IMR-90 (cell line): ENCODE results near the gene ZGRF1. TPM values are rescaled to one million over a fixed set of nuclear protein-coding genes. Genes with fewer than 3 reads are reported as not detected.

ENCODE experiments used
- ATAC-seq: fragments of 200-7000 bp; cut with Tn5 transposase; 2 replicates; pipeline ENCODE4 v1.9.1; 2020; ENCODE audit warnings: low read depth, mild to moderate bottlenecking, moderate library complexity
- BruUV-seq: library from RNA; stranded (reverse); fragments of 400-500 nt; replicated peaks from 2 replicates; lab custom pipeline; 2021; lab: Mats Ljungman, UMichigan
- CTCF ChIA-PET: fragments of 300-600 bp; formaldehyde crosslinking; extraction: SDS; loops from one replicate; lab custom pipeline; 2021; ENCODE audit warnings: antibody characterized with exemption; lab: Yijun Ruan, JAX
- POLR2A ChIA-PET: fragments of 300-600 bp; sonication (Branson Sonifier 250); formaldehyde crosslinking; loops from one replicate; lab custom pipeline; 2022; ENCODE audit warnings: antibody characterized with exemption; ENCODE audit not compliant: unreplicated experiment; lab: Charles Lee
- DNase-seq: peaks from one replicate; pipeline ENCODE4 v3.0.0; 2013
- H2AFZ ChIP-seq: replicated peaks from 2 replicates; pipeline ENCODE3; 2013; ENCODE audit warnings: low read length, mild to moderate bottlenecking; ENCODE audit not compliant: poor library complexity
- H2AK5ac ChIP-seq: 2 replicates; pipeline ENCODE4 v1.6.1; 2013; ENCODE audit warnings: low read depth, low read length, inconsistent platforms
- H2AK9ac ChIP-seq: replicated peaks from 2 replicates; pipeline ENCODE3; 2013; ENCODE audit warnings: mild to moderate bottlenecking, low read depth, low read length, moderate library complexity; ENCODE audit not compliant: poor library complexity
- H2BK120ac ChIP-seq: 2 replicates; pipeline ENCODE4 v1.6.1; 2013; ENCODE audit warnings: low read depth, low read length, inconsistent platforms
- H2BK15ac ChIP-seq: 3 replicates; pipeline ENCODE4 v1.6.1; 2013; ENCODE audit warnings: low read depth, low read length, inconsistent platforms
- H2BK20ac ChIP-seq: 2 replicates; pipeline ENCODE4 v1.6.1; 2013; ENCODE audit warnings: low read depth, mild to moderate bottlenecking, inconsistent platforms, low read length, moderate library complexity
- H2BK5ac ChIP-seq: 2 replicates; pipeline ENCODE4 v1.6.1; 2013; ENCODE audit warnings: mild to moderate bottlenecking, low read depth, low read length, inconsistent platforms; ENCODE audit not compliant: poor library complexity, severe bottlenecking
- H3K14ac ChIP-seq: replicated peaks from 2 replicates; pipeline ENCODE4 v1.6.1; 2013; ENCODE audit warnings: low read depth, low read length, inconsistent platforms
- H3K18ac ChIP-seq: 2 replicates; pipeline ENCODE4 v1.6.1; 2013; ENCODE audit warnings: low read depth, low read length, control low read depth
- H3K23ac ChIP-seq: 2 replicates; pipeline ENCODE4 v1.6.1; 2013; ENCODE audit warnings: low read depth, low read length, inconsistent platforms
- H3K27ac ChIP-seq: 2 replicates; pipeline ENCODE4 v1.5.1; 2013; ENCODE audit warnings: mild to moderate bottlenecking, control low read depth, low read length; ENCODE audit not compliant: insufficient read depth
- H3K27me3 ChIP-seq: 2 replicates; pipeline ENCODE4 v1.6.1; 2013; ENCODE audit warnings: low read length; ENCODE audit not compliant: control insufficient read depth, insufficient read depth
- H3K36me3 ChIP-seq: 2 replicates; pipeline ENCODE4 v1.6.1; 2013; ENCODE audit warnings: low read length, mixed read lengths; ENCODE audit not compliant: control insufficient read depth, insufficient read depth
- H3K4ac ChIP-seq: 2 replicates; pipeline ENCODE4 v1.6.1; 2013; ENCODE audit warnings: low read depth, low read length, inconsistent platforms
- H3K4me1 ChIP-seq: 2 replicates; pipeline ENCODE4 v1.6.1; 2013; ENCODE audit warnings: low read length, mixed read lengths; ENCODE audit not compliant: control insufficient read depth, insufficient read depth
- H3K4me2 ChIP-seq: 2 replicates; pipeline ENCODE4 v1.6.1; 2013; ENCODE audit warnings: low read depth, mild to moderate bottlenecking, control low read depth, low read length, moderate library complexity
- H3K4me3 ChIP-seq: 2 replicates; pipeline ENCODE4 v1.5.1; 2013; ENCODE audit warnings: low read depth, mild to moderate bottlenecking, control low read depth, low read length, moderate library complexity; ENCODE audit not compliant: insufficient read depth
- H3K56ac ChIP-seq: 2 replicates; pipeline ENCODE4 v1.6.1; 2013; ENCODE audit warnings: low read length, inconsistent platforms; ENCODE audit not compliant: insufficient read depth; ENCODE audit errors: extremely low read depth
- H3K79me1 ChIP-seq, 2 experiments: 2 replicates each; pipeline ENCODE4 v1.6.1; 2013; ENCODE audit warnings: low read length in 2 of 2, inconsistent platforms in 1 of 2, low read depth in 1 of 2
- H3K9ac ChIP-seq: 2 replicates; pipeline ENCODE4 v1.6.1; 2013; ENCODE audit warnings: low read depth, low read length, control low read depth
- H3K9me1 ChIP-seq: 2 replicates; pipeline ENCODE4 v1.6.1; 2013; ENCODE audit warnings: low read length, inconsistent platforms; ENCODE audit not compliant: insufficient read depth
- H3K9me3 ChIP-seq: 2 replicates; pipeline ENCODE4 v1.6.1; 2013; ENCODE audit warnings: low read length; ENCODE audit not compliant: control insufficient read depth, insufficient read depth
- H4K20me1 ChIP-seq: 2 replicates; pipeline ENCODE4 v1.6.1; 2013; ENCODE audit warnings: low read length, inconsistent platforms; ENCODE audit not compliant: insufficient read depth
- H4K5ac ChIP-seq: 2 replicates; pipeline ENCODE4 v1.6.1; 2013; ENCODE audit warnings: mild to moderate bottlenecking, low read depth, low read length, control low read depth
- H4K8ac ChIP-seq, 2 experiments: 2 replicates each; pipeline ENCODE4 v1.6.1; 2013; ENCODE audit warnings: low read depth in 2 of 2, low read length in 2 of 2, control low read depth in 1 of 2, inconsistent platforms in 1 of 2
- H4K91ac ChIP-seq: 2 replicates; pipeline ENCODE4 v1.6.1; 2013; ENCODE audit warnings: low read depth, low read length, inconsistent platforms; ENCODE audit not compliant: insufficient read depth
- BHLHE40 ChIP-seq: fragments of 150-350 bp; IDR thresholded peaks from 2 replicates; pipeline ENCODE4 v1.6.1; 2016; ENCODE audit warnings: mild to moderate bottlenecking, low read depth, low read length
- CEBPB ChIP-seq: IDR thresholded peaks from 2 replicates; pipeline ENCODE4 v1.6.1; 2012; ENCODE audit warnings: low read depth, low read length, improper control_type of control experiment
- CHD1 ChIP-seq: IDR thresholded peaks from 2 replicates; pipeline ENCODE4 v1.6.1; 2012; ENCODE audit warnings: low read depth, low read length, improper control_type of control experiment
- CTCF ChIP-seq: conservative IDR thresholded peaks from 2 replicates; pipeline ENCODE4 v1.5.1; 2012; ENCODE audit warnings: mild to moderate bottlenecking, low read depth, low read length, improper control_type of control experiment
- ELK1 ChIP-seq: fragments of 150-350 bp; IDR thresholded peaks from 2 replicates; pipeline ENCODE4 v1.6.1; 2016; ENCODE audit warnings: low read depth, mild to moderate bottlenecking, low read length, moderate library complexity, borderline replicate concordance
- FOS ChIP-seq: fragments of 150-350 bp; IDR thresholded peaks from 2 replicates; pipeline ENCODE4 v1.6.1; 2016; ENCODE audit warnings: low read depth, low read length
- MAFK ChIP-seq: IDR thresholded peaks from 2 replicates; pipeline ENCODE4 v1.6.1; 2012; ENCODE audit warnings: low read depth, low read length, improper control_type of control experiment
- MXI1 ChIP-seq: IDR thresholded peaks from 2 replicates; pipeline ENCODE4 v1.6.1; 2012; ENCODE audit warnings: low read depth, mild to moderate bottlenecking, low read length, moderate library complexity, borderline replicate concordance
- NFE2L2 ChIP-seq: fragments of 150-350 bp; IDR thresholded peaks from 2 replicates; pipeline ENCODE4 v1.6.1; 2016; ENCODE audit warnings: low read depth, mild to moderate bottlenecking, low read length
- POLR2A ChIP-seq: IDR thresholded peaks from 2 replicates; pipeline ENCODE4 v1.6.1; 2012; ENCODE audit warnings: mild to moderate bottlenecking, low read depth, low read length
- RAD21 ChIP-seq: IDR thresholded peaks from 2 replicates; pipeline ENCODE4 v1.6.1; 2012; ENCODE audit warnings: low read length, improper control_type of control experiment
- RCOR1 ChIP-seq: IDR thresholded peaks from 2 replicates; pipeline ENCODE4 v1.6.1; 2012; ENCODE audit warnings: mild to moderate bottlenecking, low read length, improper control_type of control experiment; ENCODE audit not compliant: insufficient replicate concordance
- RFX5 ChIP-seq: IDR thresholded peaks from 2 replicates; pipeline ENCODE4 v1.8.0; 2012; ENCODE audit warnings: low read depth, mild to moderate bottlenecking, low read length, moderate library complexity
- SMC3 ChIP-seq: fragments of 150-350 bp; IDR thresholded peaks from 2 replicates; pipeline ENCODE4 v1.6.1; 2016; ENCODE audit warnings: low read depth, mild to moderate bottlenecking, antibody characterized with exemption, low read length, moderate library complexity
- USF2 ChIP-seq: fragments of 150-350 bp; IDR thresholded peaks from 2 replicates; pipeline ENCODE4 v1.6.1; 2017; ENCODE audit warnings: mild to moderate bottlenecking, antibody characterized with exemption, low read length, low read depth
- WGBS, 2 experiments: methylation state at CpG; one replicate each; pipeline versions ENCODE4 v1.1.5 to v1.1.7; 2013; ENCODE audit warnings: missing lambda C conversion rate in 2 of 2; ENCODE audit not compliant: insufficient read length in 1 of 2; ENCODE audit errors: extremely low coverage in 2 of 2; 5-methylcytosine and 5-hydroxymethylcytosine counted together
- dilution Hi-C: fragments of 300-500 bp; cut with HindIII; formaldehyde crosslinking; loops from one replicate; pipeline ENCODE4 v1.14.3; 2018; ENCODE audit warnings: low sequenced_read_pairs; ENCODE audit not compliant: unreplicated experiment
- in situ Hi-C: fragments of 300-500 bp; cut with MboI; formaldehyde crosslinking; loops from 3 replicates; pipeline ENCODE4 v1.14.3; 2019; ENCODE audit warnings: low sequenced_read_pairs, inconsistent platforms, mixed read lengths
- intact Hi-C: fragments of 100-400 bp; cut with micrococcal nuclease; formaldehyde crosslinking; loops from 2 replicates; pipeline ENCODE4 v1.10.0; 2022
- polyA plus RNA-seq, 3 experiments: library from polyadenylated mRNA; depleted of rRNA; stranded (reverse); fragments of >200 nt; gene quantifications; 2 replicates each; pipeline ENCODE4 v1.2.3, GENCODE V29; 2012; ENCODE audit warnings: low replicate concordance in 1 of 3
- total RNA-seq: library from RNA; depleted of rRNA; stranded (reverse); fragments of >200 nt; gene quantifications from 2 replicates; pipeline ENCODE4 v1.2.3, GENCODE V29; 2012

ZGRF1 gene
- total and polyA plus RNA-seq, 2 of the 4 experiments (the other 2 are of a cell fraction), result 2.8 to 5.6 TPM

DNA sequence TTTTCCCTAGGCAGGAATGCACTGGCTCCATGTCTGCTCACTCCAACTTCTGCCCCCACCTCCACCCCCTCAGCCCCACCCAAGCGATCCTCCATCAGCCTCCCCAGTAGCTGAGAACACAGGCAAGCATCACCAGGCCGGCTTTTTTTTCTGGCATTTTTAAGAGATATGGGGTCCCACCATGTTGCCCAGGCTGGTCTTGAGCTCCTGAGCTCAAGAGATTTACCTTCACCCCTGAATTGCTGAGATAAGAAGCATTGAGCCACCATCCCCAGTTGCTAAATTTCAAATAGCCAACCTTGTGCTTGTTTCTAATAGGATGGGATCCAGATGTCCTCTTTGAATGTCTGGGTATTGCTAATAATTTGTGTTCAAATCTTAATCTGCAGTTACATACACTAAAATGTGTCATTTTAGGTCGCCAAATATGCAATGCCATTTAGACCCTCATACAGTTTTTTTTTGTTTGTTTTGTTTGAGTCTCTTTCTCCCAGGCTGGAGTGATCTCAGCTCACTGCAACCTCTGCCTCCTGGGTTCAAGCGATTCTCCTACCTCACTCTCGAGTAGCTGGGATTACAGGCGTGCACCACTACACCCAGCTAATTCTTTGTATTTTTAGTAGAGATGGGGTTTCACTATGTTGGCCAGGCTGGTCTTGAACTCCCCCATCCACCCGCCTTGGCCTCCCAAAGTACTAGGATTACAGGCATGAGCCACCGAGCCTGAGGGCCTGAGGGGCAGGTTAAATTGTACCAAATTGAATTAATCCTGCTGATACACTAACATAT is 9.0 kb upstream of the ZGRF1 start:
- Histone ChIP-seq H3K4me2 (no peak overlapping the region), H2BK15ac (no peak overlapping the region), H3K4me3 (no peak overlapping the region), H3K18ac (no peak overlapping the region), H4K5ac (no peak overlapping the region), H3K9me3 (no peaks in the 10 kb centered on the region), H3K27me3 (no peaks in the 10 kb centered on the region), H4K20me1 (no peaks in the 10 kb centered on the region), H3K9me1 (no peaks in the 10 kb centered on the region), H2AK5ac (no peak overlapping the region), H2BK20ac (no peak overlapping the region), H3K9ac (no peak overlapping the region), H2AFZ (no peak overlapping the region), H3K79me1 (peaks cover 11% of the 10 kb centered on the region in 2 experiments), H2BK5ac (no peak overlapping the region), H4K91ac (no peak overlapping the region), H2AK9ac (no peak overlapping the region), H3K36me3 (peaks cover 15% of the 10 kb centered on the region), H3K27ac (no peak overlapping the region), H3K56ac (no peak overlapping the region), H3K4ac (no peak overlapping the region), H4K8ac (no peak overlapping the region), H2BK120ac (no peak overlapping the region), H3K4me1 (no peaks in the 10 kb centered on the region), H3K14ac (no peak overlapping the region), H3K23ac (no peak overlapping the region)
- dilution Hi-C loops, result no loop called here
- no CpG with 5 or more reads among the region's 8 CpGs for WGBS, 2 experiments
- intact Hi-C loops, result no loop called here
- ChIA-PET CTCF (no interaction called here), POLR2A (interaction anchor here (0.6 kb wide), 1 partner anchor 12 kb away, joined by 3 read pairs; no protein-coding TSS in a partner anchor)
- in situ Hi-C loops, result loop anchor here (25.0 kb wide), 1 partner anchor 292 kb away; no protein-coding TSS in a partner anchor
- ATAC-seq, result no peak
- no peak for DNase-seq
- no TSS peak for BruUV-seq
- TF ChIP-seq CTCF (no peak), MXI1 (no peak), RCOR1 (no peak), MAFK (no peak), CEBPB (no peak), ELK1 (no peak), RAD21 (no peak), CHD1 (no peak), BHLHE40 (no peak), USF2 (no peak), POLR2A (no peak), FOS (no peak), RFX5 (no peak), NFE2L2 (no peak), SMC3 (no peak)
